Gastroesophageal sphincter (tissue), 3 donors: Measurements from ENCODE around the gene BCL11A.

Experiments
- CTCF ChIP-seq, 4 experiments: fragments of 200-600 bp in 2 of 4; fragments of 450-650 bp in 2 of 4; sonication (generic) in 1 of 4; IDR thresholded peaks; one replicate each; pipeline ENCODE4 v1.5.1; 2017 to 2019; ENCODE audit warnings: antibody characterized with exemption in 4 of 4, mild to moderate bottlenecking in 2 of 4, moderate library complexity in 2 of 4
- POLR2A ChIP-seq, 2 donors: fragments of 450-650 bp; IDR thresholded peaks; one replicate each; pipeline ENCODE4 v1.6.1; 2017; ENCODE audit warnings: antibody characterized with exemption in 2 of 2, mild to moderate bottlenecking in 2 of 2, moderate library complexity in 1 of 2

GRCh38 chr2:60519231-60519863, 34.1 kb downstream of the BCL11A start:
- TF ChIP-seq CTCF (IDR thresholded peaks at IDR 0.05) (no peak), POLR2A (IDR thresholded peaks at IDR 0.05) (no peak)
